T-helper 2 cell treated with Interferon-gamma antibody and Interleukin-4, amounts not matched to agents 100 ng/mL and 5 ng/mL, for 36 hours (primary cell): ENCODE data around the gene HSPB8. TPM values are rescaled to one million over a fixed set of nuclear protein-coding genes. Genes with fewer than 3 reads are reported as not detected.

Source experiments
- intact Hi-C: fragments of 100-400 bp; cut with micrococcal nuclease; formaldehyde crosslinking; loops from one replicate; pipeline ENCODE4 v1.15.1; 2023
- total RNA-seq: library from RNA; stranded (reverse); gene quantifications from 2 replicates; pipeline ENCODE4 v1.2.3, GENCODE V29; 2022

HSPB8 gene, protein sequence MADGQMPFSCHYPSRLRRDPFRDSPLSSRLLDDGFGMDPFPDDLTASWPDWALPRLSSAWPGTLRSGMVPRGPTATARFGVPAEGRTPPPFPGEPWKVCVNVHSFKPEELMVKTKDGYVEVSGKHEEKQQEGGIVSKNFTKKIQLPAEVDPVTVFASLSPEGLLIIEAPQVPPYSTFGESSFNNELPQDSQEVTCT
- total RNA-seq, result not detected in 2 replicates

DNA sequence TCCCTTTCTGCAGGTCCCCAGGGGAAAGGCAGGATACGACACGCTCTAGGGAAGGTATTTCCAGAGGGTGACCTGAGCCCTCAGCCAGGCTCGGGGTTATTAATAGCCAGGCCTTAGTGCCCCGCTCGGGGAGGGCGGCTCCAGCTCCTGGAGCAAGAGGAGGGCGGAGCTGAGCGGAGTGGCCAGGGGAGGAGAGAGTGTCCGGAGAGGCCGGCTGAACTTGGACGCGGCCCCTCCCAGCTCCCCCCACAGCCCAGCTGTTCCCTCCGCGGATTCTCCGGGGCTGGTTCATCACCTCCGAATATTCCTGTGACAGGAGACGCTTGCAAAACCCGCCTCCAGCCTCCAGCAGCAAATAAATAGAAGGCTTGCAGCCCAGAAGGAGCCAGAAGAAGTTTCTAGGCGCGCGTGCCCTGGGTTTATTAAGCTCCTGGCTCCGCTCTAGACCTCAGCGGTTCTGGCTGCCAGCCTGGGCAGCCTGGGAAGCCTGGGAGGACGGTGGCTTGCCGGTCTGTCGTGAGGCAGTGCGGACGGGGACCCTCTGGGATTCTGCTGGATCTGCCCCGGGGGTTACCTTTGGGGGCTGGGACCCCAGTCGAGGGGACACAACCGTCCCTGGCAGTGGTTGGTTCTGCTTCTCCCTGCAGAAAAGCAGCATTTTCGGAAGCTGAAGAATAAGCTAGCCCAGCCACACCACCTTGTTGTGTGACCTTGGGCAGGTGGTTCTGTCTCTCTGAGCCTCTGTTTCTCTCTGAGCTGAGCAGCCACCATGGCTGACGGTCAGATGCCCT lies at the start of gene HSPB8:
Gene HSPB8, plus strand, starts transcription at position 388 of the 791 bp plus-strand sequence. Its CDS starts 382 bp downstream, at position 770.
- intact Hi-C loops, result no loop called here

GRCh38 chr12:119129827-119130434 lies 48.8 kb upstream of the HSPB8 start:
- intact Hi-C loops, result no loop called here

GRCh38 chr12:119130523-119130922 lies 48.2 kb upstream of the HSPB8 start:
- intact Hi-C loops, result no loop called here

- intact Hi-C loops, result no loop called here
Observed at GRCh38 chr12:119134284-119135072, 44.3 kb upstream of the HSPB8 start.

DNA sequence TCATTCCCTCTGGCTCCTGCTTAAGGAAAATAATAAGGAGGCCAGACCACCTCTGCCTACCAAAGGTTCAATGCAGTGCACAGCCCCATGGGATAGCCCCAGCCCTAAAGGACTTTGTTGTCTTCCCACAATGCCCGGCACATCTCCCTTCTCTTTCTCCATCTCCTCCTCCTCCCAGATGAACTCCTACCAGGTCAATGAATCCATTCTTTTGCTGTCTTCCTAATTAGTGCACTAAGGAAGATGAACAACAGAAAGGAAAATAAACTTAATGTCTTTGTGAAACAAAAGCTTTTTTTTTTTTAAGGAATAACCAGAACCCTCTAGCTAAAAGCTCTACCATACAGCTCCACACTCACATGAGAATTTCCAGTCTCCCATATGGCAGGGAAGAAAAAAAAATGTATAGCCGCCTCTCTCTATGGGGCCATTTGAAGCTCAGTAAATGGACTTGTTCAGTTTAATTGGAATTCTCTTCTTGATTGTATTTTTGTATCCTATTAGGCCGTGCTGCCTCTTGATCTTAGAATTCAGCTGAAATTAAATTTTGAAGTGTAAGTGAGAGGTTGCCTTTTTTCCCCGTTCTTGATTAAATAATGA lies 41.8 kb upstream of the HSPB8 start:
- intact Hi-C loops, result no loop called here

- intact Hi-C loops, result no loop called here
Observed at GRCh38 chr12:119139448-119139847, 39.3 kb upstream of the HSPB8 start.

- intact Hi-C loops, result no loop called here
Observed at GRCh38 chr12:119145367-119145766, 33.4 kb upstream of the HSPB8 start.

DNA sequence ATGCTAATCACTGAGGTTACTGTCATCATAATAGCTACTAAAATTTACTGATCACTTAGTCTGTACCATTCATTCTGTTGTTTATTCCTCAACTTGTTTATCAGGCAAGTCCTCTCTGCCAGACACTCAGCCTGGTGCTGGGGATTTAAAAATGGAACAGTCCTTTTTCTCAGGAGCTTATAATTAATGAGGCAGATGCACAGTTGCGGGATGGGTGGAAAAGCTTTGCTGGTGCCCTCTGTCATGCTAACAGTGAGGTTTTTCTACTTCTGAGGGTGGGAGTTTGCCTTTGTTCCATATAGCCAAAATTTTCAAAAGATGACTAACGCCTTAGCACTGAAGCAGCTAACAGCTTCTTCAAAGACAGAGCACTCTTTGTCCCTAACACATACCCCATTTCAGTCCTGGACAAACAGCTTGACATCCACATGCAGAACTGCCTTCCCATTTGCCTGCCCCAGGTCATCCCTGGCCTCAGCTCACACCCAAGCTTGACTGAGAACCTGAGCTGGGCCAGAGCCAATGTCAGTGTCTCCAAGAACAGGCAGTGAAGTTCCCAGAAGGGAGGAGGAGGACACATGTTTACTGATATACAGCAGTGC lies 30.8 kb upstream of the HSPB8 start:
- intact Hi-C loops, result no loop called here

GRCh38 chr12:119149270-119149669 lies 29.5 kb upstream of the HSPB8 start:
- intact Hi-C loops, result no loop called here

DNA sequence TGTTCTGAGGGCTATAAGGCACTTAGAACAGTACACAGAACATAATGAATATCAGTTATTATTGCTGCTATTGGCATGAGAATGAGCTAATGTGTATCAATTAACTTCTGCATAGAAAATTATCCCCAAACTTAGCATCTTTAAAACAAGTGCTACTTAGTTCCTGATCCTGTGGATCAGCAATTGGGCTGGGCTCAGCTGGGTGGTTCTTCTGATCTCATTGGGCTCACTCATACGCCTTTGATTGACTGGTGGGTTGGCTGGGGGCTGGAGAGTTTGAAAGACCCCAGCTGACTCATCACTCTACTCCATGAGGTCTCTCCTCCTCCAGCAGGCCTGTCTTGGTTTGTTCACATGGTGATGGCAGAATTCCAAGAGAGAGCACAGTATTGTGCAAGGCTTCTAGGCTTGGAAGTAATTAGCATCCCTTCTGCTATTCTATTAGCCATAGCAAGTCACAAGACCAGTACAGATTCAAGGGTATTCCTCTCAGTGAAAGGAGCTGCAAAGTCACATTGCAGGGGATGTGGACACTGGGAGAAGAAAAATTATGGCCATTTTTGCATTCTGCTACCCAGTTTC lies 27.2 kb upstream of the HSPB8 start:
- intact Hi-C loops, result no loop called here

DNA sequence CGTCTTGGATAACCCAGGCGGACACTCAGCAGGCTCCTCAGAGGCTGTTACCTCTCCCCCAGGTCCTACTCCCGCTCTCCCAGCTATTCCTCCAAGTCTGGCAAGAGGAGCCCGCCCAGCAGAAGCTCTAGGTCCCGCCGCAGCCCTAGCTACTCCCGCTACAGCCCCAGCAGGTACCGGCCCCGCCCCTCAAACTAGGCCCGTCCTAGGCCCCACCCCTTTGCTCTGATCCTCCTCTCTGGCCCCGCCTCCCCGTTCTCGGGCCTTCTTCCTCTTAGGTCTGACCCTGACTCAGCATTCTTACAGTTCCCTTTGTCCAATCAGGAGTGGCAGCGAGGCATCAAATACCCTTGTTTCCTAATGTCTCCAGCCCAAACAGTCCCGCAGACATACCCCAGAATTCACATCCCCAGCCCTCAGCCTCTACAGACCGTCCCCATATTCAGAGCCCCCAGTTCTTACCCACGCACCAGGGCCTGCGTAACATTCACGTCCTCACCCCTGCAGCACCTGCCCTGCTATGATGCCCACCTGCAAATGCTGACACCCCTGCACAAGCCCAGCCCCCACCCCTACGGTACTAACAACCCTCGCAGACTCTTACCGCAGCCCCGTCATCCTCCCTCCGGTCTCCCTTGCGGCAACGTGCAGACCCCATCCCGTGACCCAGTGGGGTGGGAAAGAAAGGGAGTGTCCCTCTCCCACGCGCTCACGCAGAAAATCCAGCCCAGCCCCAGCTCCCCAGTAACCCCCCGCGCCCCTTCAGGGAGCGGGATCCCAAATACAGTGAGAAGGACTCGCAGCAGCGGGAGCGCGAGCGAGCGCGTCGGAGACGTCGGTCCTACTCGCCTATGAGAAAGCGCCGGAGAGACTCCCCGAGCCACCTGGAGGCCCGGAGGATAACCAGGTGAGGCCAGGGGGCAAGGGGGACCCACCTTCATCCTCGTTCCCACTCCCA lies 25.0 kb upstream of the HSPB8 start:
- intact Hi-C loops, result no loop called here

DNA sequence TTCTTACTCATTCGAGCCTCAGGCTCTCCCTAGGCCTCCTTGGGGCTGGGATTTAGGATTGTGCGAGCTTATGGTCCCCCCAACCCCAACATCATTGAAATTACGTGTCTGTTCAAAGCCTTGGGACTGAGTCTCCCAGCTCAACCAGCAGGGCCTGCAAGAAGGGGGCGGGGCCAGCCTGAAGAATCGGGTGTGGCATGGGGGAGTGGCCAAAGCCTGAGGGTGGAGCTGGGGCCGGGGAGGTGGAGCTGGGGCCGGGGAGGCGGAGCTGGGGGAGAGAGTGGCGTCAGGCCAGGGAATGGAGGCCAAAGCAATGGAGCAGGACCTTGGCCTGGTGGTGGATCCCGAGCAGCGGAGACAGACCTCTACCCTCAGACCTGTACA lies 24.3 kb upstream of the HSPB8 start:
- intact Hi-C loops, result no loop called here

- intact Hi-C loops, result no loop called here
Observed at GRCh38 chr12:119156401-119157044, 22.2 kb upstream of the HSPB8 start.

DNA sequence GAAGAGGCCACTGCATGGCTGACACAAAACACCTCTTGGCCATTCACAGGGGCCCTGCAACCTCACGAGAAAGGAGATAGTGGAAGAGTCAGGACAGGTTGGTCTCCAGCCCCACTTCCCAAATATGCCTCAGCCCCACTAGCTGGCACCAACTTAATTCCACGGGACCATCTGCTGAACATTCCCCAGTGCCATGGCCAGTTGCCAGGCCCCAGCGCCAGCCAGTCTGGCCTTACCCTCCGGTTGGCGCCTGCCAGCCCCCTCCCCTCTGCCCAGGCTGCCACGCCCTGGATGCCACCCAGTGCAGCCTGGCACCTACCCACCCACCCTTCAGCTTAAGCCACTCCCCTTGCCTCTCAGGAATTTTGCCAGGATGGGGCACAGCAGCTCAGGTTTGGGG lies 21.2 kb upstream of the HSPB8 start:
- intact Hi-C loops, result no loop called here

- intact Hi-C loops, result no loop called here
Observed at GRCh38 chr12:119157978-119158377, 20.8 kb upstream of the HSPB8 start.

GRCh38 chr12:119158402-119158801 lies 20.3 kb upstream of the HSPB8 start:
- intact Hi-C loops, result no loop called here

DNA sequence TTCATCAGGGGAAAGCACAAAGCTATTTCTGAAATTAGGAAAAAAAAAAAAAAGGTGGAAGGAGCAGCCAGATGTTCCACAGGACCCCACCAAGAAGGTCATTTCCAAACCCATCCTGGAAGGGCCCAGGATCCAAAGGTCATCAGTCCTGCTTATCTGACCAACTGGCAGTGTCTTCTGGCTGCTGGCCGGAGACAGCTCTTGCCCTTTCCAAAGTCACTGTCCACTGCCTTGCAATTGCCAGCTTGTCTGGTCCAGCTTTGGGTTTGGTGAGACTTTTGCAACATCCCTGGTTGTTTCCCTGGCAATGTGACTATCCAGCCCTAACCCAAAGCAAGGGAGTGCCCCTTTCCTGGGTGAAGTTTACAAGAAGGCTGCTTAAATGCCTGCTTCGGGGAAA lies 18.9 kb upstream of the HSPB8 start:
- intact Hi-C loops, result no loop called here

- intact Hi-C loops, result no loop called here
Observed at GRCh38 chr12:119167902-119168301, 10.8 kb upstream of the HSPB8 start.

DNA sequence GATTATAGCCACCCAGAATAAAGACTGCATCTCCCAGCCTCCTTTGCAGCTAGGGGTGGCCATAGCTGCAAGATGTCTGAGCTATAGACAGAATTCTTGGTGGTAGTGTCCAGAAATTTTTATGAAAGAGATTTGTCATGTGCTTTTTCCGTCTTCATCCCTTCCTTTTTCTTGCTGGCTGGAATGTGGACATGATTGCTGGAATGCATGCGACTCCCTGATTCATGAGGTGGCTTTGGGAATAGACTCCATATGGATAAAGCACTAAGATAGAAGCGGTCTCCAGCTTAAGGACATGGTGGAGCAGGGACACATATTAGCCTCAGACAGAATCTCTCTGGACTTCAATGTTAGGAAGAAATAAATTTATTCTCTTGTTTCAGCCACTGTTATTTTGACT lies 10.0 kb upstream of the HSPB8 start:
- intact Hi-C loops, result no loop called here
